A673 (cell line): ENCODE data around the gene DGCR8. TPM values are rescaled to one million over a fixed set of nuclear protein-coding genes. Genes with fewer than 3 reads are reported as not detected.

Experiments
- BruUV-seq: library from RNA; stranded (reverse); fragments of 400-500 nt; replicated peaks from 2 replicates; lab custom pipeline; 2021; lab: Mats Ljungman, UMichigan
- CTCF ChIA-PET: fragments of 300-600 bp; sonication (Branson Sonifier 250); formaldehyde crosslinking; loops from one replicate; lab custom pipeline; 2022; ENCODE audit warnings: antibody characterized with exemption; lab: Charles Lee
- POLR2A ChIA-PET: fragments of 300-600 bp; sonication (Branson Sonifier 250); formaldehyde crosslinking; loops from one replicate; lab custom pipeline; 2022; ENCODE audit warnings: antibody characterized with exemption; ENCODE audit not compliant: low non-redundant PET; lab: Charles Lee
- DNase-seq: peaks from one replicate; pipeline ENCODE4 v3.0.0-alpha.2; 2015; ENCODE audit warnings: low spot score
- H3K27ac ChIP-seq: fragments of 200-600 bp; sonication (generic); 2 replicates; pipeline ENCODE4 v1.5.1; 2016; ENCODE audit warnings: mixed run types, low read depth, mild to moderate bottlenecking, mixed read lengths, antibody characterized with exemption, low read length; ENCODE audit not compliant: poor library complexity, severe bottlenecking
- H3K27me3 ChIP-seq: fragments of 200-600 bp; sonication (generic); replicated peaks from 2 replicates; pipeline ENCODE4 v1.6.1; 2017; ENCODE audit warnings: mixed run types, low read depth, mild to moderate bottlenecking, mixed read lengths, antibody characterized with exemption, low read length; ENCODE audit not compliant: insufficient read depth, poor library complexity
- H3K36me3 ChIP-seq: fragments of 200-600 bp; sonication (generic); 2 replicates; pipeline ENCODE4 v1.6.1; 2016; ENCODE audit warnings: mixed run types, mild to moderate bottlenecking, mixed read lengths, antibody characterized with exemption, low read length; ENCODE audit not compliant: insufficient read depth, poor library complexity, severe bottlenecking
- H3K4me1 ChIP-seq: fragments of 200-600 bp; sonication (generic); 2 replicates; pipeline ENCODE4 v1.6.1; 2017; ENCODE audit warnings: mixed run types, mild to moderate bottlenecking, mixed read lengths, antibody characterized with exemption, low read length; ENCODE audit not compliant: insufficient read depth, poor library complexity, severe bottlenecking
- H3K4me3 ChIP-seq: fragments of 200-600 bp; sonication (generic); 2 replicates; pipeline ENCODE4 v1.5.1; 2016; ENCODE audit warnings: low read depth, mixed run types, mild to moderate bottlenecking, mixed read lengths, low read length; ENCODE audit not compliant: poor library complexity, severe bottlenecking
- H3K9me3 ChIP-seq: fragments of 200-600 bp; sonication (generic); 2 replicates; pipeline ENCODE4 v1.6.1; 2016; ENCODE audit warnings: mixed run types, low read depth, mild to moderate bottlenecking, mixed read lengths, antibody characterized with exemption, low read length; ENCODE audit not compliant: poor library complexity, severe bottlenecking
- EZH2 ChIP-seq: fragments of 200-600 bp; sonication (generic); IDR thresholded peaks from 2 replicates; pipeline ENCODE4 v1.6.1; 2017; ENCODE audit warnings: borderline replicate concordance, low read depth, mild to moderate bottlenecking, mixed read lengths, antibody characterized with exemption, low read length; ENCODE audit not compliant: poor library complexity, severe bottlenecking
- intact Hi-C: fragments of 100-400 bp; cut with micrococcal nuclease; formaldehyde crosslinking; loops from one replicate; pipeline ENCODE4 v1.10.0; 2022; ENCODE audit not compliant: unreplicated experiment
- total RNA-seq: library from RNA; stranded (reverse); gene quantifications from 2 replicates; pipeline ENCODE4 v1.2.3, GENCODE V29; 2021
- TF ChIP-seq, protein P1 (sequence below): fragments of 300-800, 200-600 bp; sonication (generic); conservative IDR thresholded peaks from 2 replicates; pipeline ENCODE4 v1.5.1; 2017; ENCODE audit warnings: low read depth, mild to moderate bottlenecking, antibody characterized with exemption, low read length, moderate library complexity, mixed read lengths

Gene DGCR8
- total RNA-seq, 1 experiment from 2014 or later, result 63.2 TPM

- no peaks in the 10 kb centered on the region for H3K4me1 ChIP-seq
- no peak overlapping the region for H3K27ac ChIP-seq
- H3K9me3 ChIP-seq, result no peaks in the 10 kb centered on the region
- ChIA-PET POLR2A (no interaction called here), CTCF (no interaction called here)
- intact Hi-C loops, result no loop called here
- no peak for DNase-seq
- H3K27me3 ChIP-seq, result no peaks in the 10 kb centered on the region
- BruUV-seq, result no TSS peak
- no peak overlapping the region for H3K4me3 ChIP-seq
- H3K36me3 ChIP-seq, result peaks cover 85% of the 10 kb centered on the region
- TF ChIP-seq, protein P1, sequence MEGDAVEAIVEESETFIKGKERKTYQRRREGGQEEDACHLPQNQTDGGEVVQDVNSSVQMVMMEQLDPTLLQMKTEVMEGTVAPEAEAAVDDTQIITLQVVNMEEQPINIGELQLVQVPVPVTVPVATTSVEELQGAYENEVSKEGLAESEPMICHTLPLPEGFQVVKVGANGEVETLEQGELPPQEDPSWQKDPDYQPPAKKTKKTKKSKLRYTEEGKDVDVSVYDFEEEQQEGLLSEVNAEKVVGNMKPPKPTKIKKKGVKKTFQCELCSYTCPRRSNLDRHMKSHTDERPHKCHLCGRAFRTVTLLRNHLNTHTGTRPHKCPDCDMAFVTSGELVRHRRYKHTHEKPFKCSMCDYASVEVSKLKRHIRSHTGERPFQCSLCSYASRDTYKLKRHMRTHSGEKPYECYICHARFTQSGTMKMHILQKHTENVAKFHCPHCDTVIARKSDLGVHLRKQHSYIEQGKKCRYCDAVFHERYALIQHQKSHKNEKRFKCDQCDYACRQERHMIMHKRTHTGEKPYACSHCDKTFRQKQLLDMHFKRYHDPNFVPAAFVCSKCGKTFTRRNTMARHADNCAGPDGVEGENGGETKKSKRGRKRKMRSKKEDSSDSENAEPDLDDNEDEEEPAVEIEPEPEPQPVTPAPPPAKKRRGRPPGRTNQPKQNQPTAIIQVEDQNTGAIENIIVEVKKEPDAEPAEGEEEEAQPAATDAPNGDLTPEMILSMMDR, result no peak
- TF ChIP-seq EZH2, result no peak
Measured at GRCh38 chr22:20107471-20107901, 27.4 kb downstream of the DGCR8 start.

GRCh38 chr22:20107951-20108756 is 28.1 kb downstream of the DGCR8 start:
- no peak for TF ChIP-seq EZH2
- TF ChIP-seq, protein P1, result no peak
- BruUV-seq, result no TSS peak
- ChIA-PET CTCF (no interaction called here), POLR2A (no interaction called here)
- H3K9me3 ChIP-seq, result no peaks in the 10 kb centered on the region
- intact Hi-C loops, result no loop called here
- H3K36me3 ChIP-seq, result peaks cover 88% of the 10 kb centered on the region
- no peaks in the 10 kb centered on the region for H3K27me3 ChIP-seq
- no peak for DNase-seq
- H3K27ac ChIP-seq, result no peak overlapping the region
- H3K4me1 ChIP-seq, result no peaks in the 10 kb centered on the region
- H3K4me3 ChIP-seq, result no peak overlapping the region

GRCh38 chr22:20108757-20109230 is 28.8 kb downstream of the DGCR8 start:
- intact Hi-C loops, result no loop called here
- TF ChIP-seq, protein P1, result no peak
- no peak for TF ChIP-seq EZH2
- Histone ChIP-seq H3K9me3 (no peaks in the 10 kb centered on the region), H3K36me3 (peaks cover 87% of the 10 kb centered on the region), H3K27me3 (no peaks in the 10 kb centered on the region), H3K4me3 (no peak overlapping the region), H3K27ac (no peak overlapping the region), H3K4me1 (no peaks in the 10 kb centered on the region)
- no TSS peak for BruUV-seq
- ChIA-PET POLR2A (interaction anchor here (0.6 kb wide), 1 partner anchor 903 kb away, joined by 3 read pairs; no protein-coding TSS in a partner anchor), CTCF (interaction anchor here (0.5 kb wide), 1 partner anchor 455 kb away, joined by 3 read pairs; no protein-coding TSS in a partner anchor)
- no peak for DNase-seq
